SK-N-SH (cell line): ENCODE measurements around the gene EVI5. TPM values are rescaled to one million over a fixed set of nuclear protein-coding genes. Genes with fewer than 3 reads are reported as not detected.

Experiments
- CTCF ChIA-PET: fragments of 300-600, 350-600 bp; formaldehyde crosslinking; extraction: SDS; loops from one replicate; lab custom pipeline; 2021; lab: Yijun Ruan, JAX
- POLR2A ChIA-PET: fragments of 350-600 bp; sonication (Branson Sonifier 250); formaldehyde crosslinking; extraction: SDS; loops from one replicate; lab custom pipeline; 2020; ENCODE audit warnings: antibody characterized with exemption, inconsistent platforms; lab: Yijun Ruan, JAX
- DNase-seq: peaks from one replicate; pipeline ENCODE4 v3.0.0; 2012
- H2AFZ ChIP-seq: fragments of 200-600 bp; sonication (generic); 2 replicates; pipeline ENCODE4 v1.8.1; 2016; ENCODE audit warnings: antibody characterized with exemption, mild to moderate bottlenecking, low read depth
- H3F3A ChIP-seq: fragments of 200-600 bp; sonication (generic); replicated peaks from 2 replicates; pipeline ENCODE3; 2016; ENCODE audit warnings: antibody characterized with exemption, mild to moderate bottlenecking; ENCODE audit not compliant: insufficient read depth
- H3K27ac ChIP-seq, 2 experiments: fragments of 200-500 bp in 1 of 2; fragments of 200-600 bp in 1 of 2; sonication (Bioruptor generic) in 1 of 2; sonication (generic), shearing (Covaris generic) in 1 of 2; 2 replicates each; pipeline versions ENCODE4 v1.5.1 to v1.6.1; 2014 to 2016; ENCODE audit warnings: low read depth in 2 of 2, inconsistent platforms in 1 of 2, low read length in 1 of 2, mild to moderate bottlenecking in 1 of 2, mixed read lengths in 1 of 2
- H3K27me3 ChIP-seq: fragments of 200-600 bp; sonication (generic), shearing (Covaris generic); 2 replicates; pipeline ENCODE4 v1.6.1; 2016; ENCODE audit warnings: mixed run types; ENCODE audit not compliant: insufficient read depth
- H3K36me3 ChIP-seq, 2 experiments: fragments of 200-500 bp in 1 of 2; fragments of 200-600 bp in 1 of 2; sonication (Bioruptor generic) in 1 of 2; sonication (generic) in 1 of 2; replicated peaks in 1 of 2; 2 replicates each; pipeline versions ENCODE3 to v1.5.1; 2014 to 2016; ENCODE audit warnings: low read length in 1 of 2, mild to moderate bottlenecking in 1 of 2; ENCODE audit not compliant: insufficient read depth in 2 of 2, control insufficient read depth in 1 of 2
- H3K4me1 ChIP-seq, 2 experiments: fragments of 200-500 bp in 1 of 2; fragments of 200-600 bp in 1 of 2; sonication (Bioruptor generic) in 1 of 2; sonication (generic), shearing (Covaris generic) in 1 of 2; 2 replicates each; pipeline versions ENCODE4 v1.5.1 to v1.6.1; 2014 to 2016; ENCODE audit warnings: low read depth in 1 of 2, low read length in 1 of 2, mixed run types in 1 of 2; ENCODE audit not compliant: insufficient read depth in 2 of 2, control insufficient read depth in 1 of 2
- H3K4me2 ChIP-seq: fragments of 200-600 bp; sonication (generic), shearing (Covaris generic); 2 replicates; pipeline ENCODE4 v1.6.1; 2017; ENCODE audit warnings: mixed run types
- H3K4me3 ChIP-seq, 2 experiments: fragments of 200-500 bp in 1 of 2; fragments of 200-600 bp in 1 of 2; sonication (Bioruptor generic) in 1 of 2; sonication (generic), shearing (Covaris generic) in 1 of 2; 2 replicates each; pipeline versions ENCODE4 v1.5.1 to v1.8.1; 2014 to 2016; ENCODE audit warnings: low read depth in 2 of 2, inconsistent platforms in 1 of 2, low read length in 1 of 2, mild to moderate bottlenecking in 1 of 2, mixed read lengths in 1 of 2, moderate library complexity in 1 of 2
- H3K79me2 ChIP-seq: fragments of 200-600 bp; sonication (generic); 2 replicates; pipeline ENCODE4 v1.8.1; 2017; ENCODE audit warnings: mild to moderate bottlenecking; ENCODE audit not compliant: insufficient read depth
- H3K9ac ChIP-seq: fragments of 200-600 bp; sonication (generic); 2 replicates; pipeline ENCODE4 v1.6.1; 2017; ENCODE audit warnings: mixed run types
- H3K9me2 ChIP-seq: fragments of 200-600 bp; sonication (generic); 2 replicates; pipeline ENCODE4 v1.6.1; 2017; ENCODE audit warnings: mixed run types
- H3K9me3 ChIP-seq: fragments of 200-600 bp; sonication (generic); 2 replicates; pipeline ENCODE4 v1.6.1; 2017; ENCODE audit warnings: mixed run types, mild to moderate bottlenecking, moderate library complexity
- H4K20me1 ChIP-seq: fragments of 200-600 bp; sonication (generic); 2 replicates; pipeline ENCODE4 v1.6.1; 2017; ENCODE audit warnings: mild to moderate bottlenecking, mixed run types; ENCODE audit not compliant: insufficient read depth
- CHD2 ChIP-seq: fragments of 150-350 bp; IDR thresholded peaks from 2 replicates; pipeline ENCODE4 v1.6.1; 2018; ENCODE audit warnings: low read length; ENCODE audit not compliant: partially characterized antibody
- ELF1 ChIP-seq: IDR thresholded peaks from 2 replicates; pipeline ENCODE4 v1.4.0; 2012
- EP300 ChIP-seq, 2 experiments: IDR thresholded peaks; 2 replicates each; pipeline versions ENCODE4 v1.4.0 to v1.6.1; 2012; ENCODE audit warnings: borderline replicate concordance in 1 of 2, low read depth in 1 of 2, low read length in 1 of 2
- EZH2phosphoT487 ChIP-seq: fragments of 200-600 bp; sonication (generic); IDR thresholded peaks from 2 replicates; pipeline ENCODE4 v1.6.1; 2017; ENCODE audit warnings: low read depth, mixed run types, mild to moderate bottlenecking, antibody characterized with exemption, moderate library complexity, borderline replicate concordance
- FOXJ3 ChIP-seq: sonication (generic); formaldehyde crosslinking; IDR thresholded peaks from 2 replicates; pipeline ENCODE4 v1.5.1; 2020; ENCODE audit warnings: mild to moderate bottlenecking, missing genetic modification reagents
- FOXM1 ChIP-seq: IDR thresholded peaks from 2 replicates; pipeline ENCODE4 v1.4.0; 2012; ENCODE audit warnings: low read depth, mild to moderate bottlenecking
- GABPA ChIP-seq: IDR thresholded peaks from 2 replicates; pipeline ENCODE4 v1.4.0; 2012; ENCODE audit warnings: low read depth, mild to moderate bottlenecking
- GATA2 ChIP-seq: sonication (generic); formaldehyde crosslinking; IDR thresholded peaks from 2 replicates; pipeline ENCODE4 v1.5.0; 2020; ENCODE audit warnings: mild to moderate bottlenecking, missing genetic modification reagents
- MEF2A ChIP-seq: IDR thresholded peaks from 2 replicates; pipeline ENCODE4 v1.4.0; 2012; ENCODE audit warnings: low read depth, borderline replicate concordance
- MXI1 ChIP-seq: IDR thresholded peaks from 2 replicates; pipeline ENCODE4 v1.6.1; 2012; ENCODE audit warnings: mild to moderate bottlenecking, low read depth, low read length, improper control_type of control experiment
- NFIC ChIP-seq: IDR thresholded peaks from 2 replicates; pipeline ENCODE4 v1.4.0; 2012; ENCODE audit warnings: borderline replicate concordance
- NRF1 ChIP-seq: IDR thresholded peaks from 2 replicates; pipeline ENCODE4 v1.6.1; 2012; ENCODE audit warnings: low read depth, mild to moderate bottlenecking, low read length
- RFX5 ChIP-seq: IDR thresholded peaks from 2 replicates; pipeline ENCODE4 v1.6.1; 2012; ENCODE audit warnings: mild to moderate bottlenecking, improper control_type of control experiment, low read length
- RXRA ChIP-seq: IDR thresholded peaks from 2 replicates; pipeline ENCODE4 v1.4.0; 2012; ENCODE audit warnings: low read depth, mild to moderate bottlenecking, borderline replicate concordance
- SMC3 ChIP-seq: IDR thresholded peaks from 2 replicates; pipeline ENCODE4 v1.6.1; 2012; ENCODE audit warnings: low read depth, low read length, improper control_type of control experiment
- TEAD4 ChIP-seq: IDR thresholded peaks from 2 replicates; pipeline ENCODE4 v1.4.0; 2012; ENCODE audit warnings: mild to moderate bottlenecking, borderline replicate concordance; ENCODE audit not compliant: insufficient read depth
- WGBS: methylation state at CpG from one replicate; pipeline ENCODE4 v1.1.6; 2017; ENCODE audit warnings: low lambda C conversion rate; 5-methylcytosine and 5-hydroxymethylcytosine counted together
- polyA plus RNA-seq, 3 experiments: library from polyadenylated mRNA; depleted of rRNA; stranded (reverse); fragments of >200 nt; gene quantifications; 2 replicates each; pipeline ENCODE4 v1.2.3, GENCODE V29; 2012
- small RNA-seq, 7 experiments: library from RNA; depleted of rRNA; stranded (forward); fragments of <200 nt; gene quantifications; one replicate each; pipeline ENCODE3, GENCODE V24; 2012
- TF ChIP-seq, protein P1 (sequence below): fragments of 200-600 bp; sonication (generic); IDR thresholded peaks from 2 replicates; pipeline ENCODE4 v1.6.1; 2017; ENCODE audit warnings: antibody characterized with exemption, mild to moderate bottlenecking, moderate library complexity
- TF ChIP-seq, protein P2 (sequence below): fragments of 150-350 bp; IDR thresholded peaks from 2 replicates; pipeline ENCODE4 v1.6.1; 2017; ENCODE audit warnings: antibody characterized with exemption, low read length, low read depth, borderline replicate concordance
- TF ChIP-seq, protein P3 (sequence below): IDR thresholded peaks from 2 replicates; pipeline ENCODE4 v1.4.0; 2012; ENCODE audit warnings: low read depth
- TF ChIP-seq, protein P4 (sequence below): IDR thresholded peaks from 2 replicates; pipeline ENCODE4 v1.4.0; 2012; ENCODE audit warnings: low read depth, borderline replicate concordance

Gene EVI5
- polyA plus RNA-seq, 1 of the 3 experiments (the other 2 are of a cell fraction): 5.7 TPM

DNA sequence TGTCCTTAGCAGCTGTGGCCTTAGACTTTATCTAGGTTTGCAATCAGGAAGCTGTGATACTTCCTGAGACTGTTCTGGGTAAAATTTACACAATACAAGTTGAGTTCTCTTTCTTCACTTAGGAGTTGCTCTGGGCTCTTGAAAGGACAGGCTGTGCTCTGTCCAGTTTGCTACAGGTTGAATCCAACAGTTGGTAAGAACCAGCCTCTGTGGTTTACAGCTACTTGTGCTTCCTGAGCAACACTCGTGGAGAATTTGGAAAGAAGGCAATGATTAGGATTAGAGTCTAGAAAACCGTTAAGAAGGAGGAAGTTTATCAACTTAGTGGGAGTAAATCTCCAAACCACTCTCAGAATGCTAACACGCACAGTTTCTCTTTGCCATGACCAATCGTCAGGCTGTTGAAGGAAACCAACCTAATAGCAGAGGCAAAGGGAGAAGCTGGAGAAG lies 325.0 kb downstream of the EVI5 start:
- Histone ChIP-seq H3K9me3 (no peaks in the 10 kb centered on the region), H3K9me2 (no peaks in the 10 kb centered on the region), H3K4me2 (no peak overlapping the region), H3K4me1 (no peaks in the 10 kb centered on the region), H3K27ac (no peak overlapping the region), H3F3A (no peaks in the 10 kb centered on the region)
- WGBS: 47% methylated on average over 4 of the region's 4 CpGs
- POLR2A ChIA-PET: no interaction called here
- no peak for TF ChIP-seq GATA2
- no peak for TF ChIP-seq FOXJ3 (CRISPR knock-in tag)
- no peak for TF ChIP-seq MXI1
- no peak for TF ChIP-seq ELF1
- no peak for TF ChIP-seq FOXM1
- TF ChIP-seq EZH2phosphoT487: no peak
- TF ChIP-seq, protein P1, sequence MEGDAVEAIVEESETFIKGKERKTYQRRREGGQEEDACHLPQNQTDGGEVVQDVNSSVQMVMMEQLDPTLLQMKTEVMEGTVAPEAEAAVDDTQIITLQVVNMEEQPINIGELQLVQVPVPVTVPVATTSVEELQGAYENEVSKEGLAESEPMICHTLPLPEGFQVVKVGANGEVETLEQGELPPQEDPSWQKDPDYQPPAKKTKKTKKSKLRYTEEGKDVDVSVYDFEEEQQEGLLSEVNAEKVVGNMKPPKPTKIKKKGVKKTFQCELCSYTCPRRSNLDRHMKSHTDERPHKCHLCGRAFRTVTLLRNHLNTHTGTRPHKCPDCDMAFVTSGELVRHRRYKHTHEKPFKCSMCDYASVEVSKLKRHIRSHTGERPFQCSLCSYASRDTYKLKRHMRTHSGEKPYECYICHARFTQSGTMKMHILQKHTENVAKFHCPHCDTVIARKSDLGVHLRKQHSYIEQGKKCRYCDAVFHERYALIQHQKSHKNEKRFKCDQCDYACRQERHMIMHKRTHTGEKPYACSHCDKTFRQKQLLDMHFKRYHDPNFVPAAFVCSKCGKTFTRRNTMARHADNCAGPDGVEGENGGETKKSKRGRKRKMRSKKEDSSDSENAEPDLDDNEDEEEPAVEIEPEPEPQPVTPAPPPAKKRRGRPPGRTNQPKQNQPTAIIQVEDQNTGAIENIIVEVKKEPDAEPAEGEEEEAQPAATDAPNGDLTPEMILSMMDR: no peak
- no peak for TF ChIP-seq SMC3
- no peak for TF ChIP-seq RXRA
- TF ChIP-seq NFIC: no peak
- TF ChIP-seq, protein P2, sequence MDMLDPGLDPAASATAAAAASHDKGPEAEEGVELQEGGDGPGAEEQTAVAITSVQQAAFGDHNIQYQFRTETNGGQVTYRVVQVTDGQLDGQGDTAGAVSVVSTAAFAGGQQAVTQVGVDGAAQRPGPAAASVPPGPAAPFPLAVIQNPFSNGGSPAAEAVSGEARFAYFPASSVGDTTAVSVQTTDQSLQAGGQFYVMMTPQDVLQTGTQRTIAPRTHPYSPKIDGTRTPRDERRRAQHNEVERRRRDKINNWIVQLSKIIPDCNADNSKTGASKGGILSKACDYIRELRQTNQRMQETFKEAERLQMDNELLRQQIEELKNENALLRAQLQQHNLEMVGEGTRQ: no peak
- no peak for TF ChIP-seq NRF1
- TF ChIP-seq, protein P3, sequence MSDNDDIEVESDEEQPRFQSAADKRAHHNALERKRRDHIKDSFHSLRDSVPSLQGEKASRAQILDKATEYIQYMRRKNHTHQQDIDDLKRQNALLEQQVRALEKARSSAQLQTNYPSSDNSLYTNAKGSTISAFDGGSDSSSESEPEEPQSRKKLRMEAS: no peak
- no peak for TF ChIP-seq CHD2
- no peak for TF ChIP-seq TEAD4
- TF ChIP-seq RFX5: no peak
- TF ChIP-seq GABPA: no peak
- TF ChIP-seq, protein P4, sequence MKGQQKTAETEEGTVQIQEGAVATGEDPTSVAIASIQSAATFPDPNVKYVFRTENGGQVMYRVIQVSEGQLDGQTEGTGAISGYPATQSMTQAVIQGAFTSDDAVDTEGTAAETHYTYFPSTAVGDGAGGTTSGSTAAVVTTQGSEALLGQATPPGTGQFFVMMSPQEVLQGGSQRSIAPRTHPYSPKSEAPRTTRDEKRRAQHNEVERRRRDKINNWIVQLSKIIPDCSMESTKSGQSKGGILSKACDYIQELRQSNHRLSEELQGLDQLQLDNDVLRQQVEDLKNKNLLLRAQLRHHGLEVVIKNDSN: no peak
- TF ChIP-seq MEF2A: no peak
- TF ChIP-seq EP300 (IDR thresholded peaks at IDR 0.05; ENCODE audit: borderline replicate concordance in 1 of 2, low read depth in 1 of 2, low read length in 1 of 2): no peak
- TF ChIP-seq, all 33 proteins: peak for 0
- no peak for DNase-seq
- H3K9ac ChIP-seq: no peak overlapping the region
- H3K79me2 ChIP-seq: no peaks in the 10 kb centered on the region
- H3K4me3 ChIP-seq: no peak overlapping the region
- no peaks in the 10 kb centered on the region for H4K20me1 ChIP-seq
- CTCF ChIA-PET: no interaction called here
- no peaks in the 10 kb centered on the region for H3K36me3 ChIP-seq
- no peaks in the 10 kb centered on the region; the same call in 1 of the 2 replicates for H3K27me3 ChIP-seq
- H2AFZ ChIP-seq: no peak overlapping the region

Small RNA genes within 50 kb of the gene (small RNA-seq; reads per million reads assigned to genes)
- gene AC104332.2: 0 reads per million in 7 experiments
- 0 to 6.8 (median 0) reads per million in 7 experiments for gene RNU4-59P

Other genes starting within 250 kb of the EVI5 start
- gene RPL5, start 46.9 kb upstream of the EVI5 start, polyA plus RNA-seq (2012; rRNA removed): 1,489 and 2,038 TPM in 2 replicates
- 3.4 and 4.0 TPM in 2 replicates for gene DIPK1A, start 176.4 kb upstream of the EVI5 start, polyA plus RNA-seq (2012; rRNA removed)